ENCODE results near the gene PLEKHD1. TPM values are rescaled to one million over a fixed set of nuclear protein-coding genes. Genes with fewer than 3 reads are reported as not detected.
A peak's percentile ranks its signal among the peaks of the same experiment; 100 is the strongest.

The PLEKHD1 gene
- total and polyA plus RNA-seq, 2 donors (not counting 1 experiment from before 2014, with no cell fraction given): under 0.01 to 0.01 TPM

DNA sequence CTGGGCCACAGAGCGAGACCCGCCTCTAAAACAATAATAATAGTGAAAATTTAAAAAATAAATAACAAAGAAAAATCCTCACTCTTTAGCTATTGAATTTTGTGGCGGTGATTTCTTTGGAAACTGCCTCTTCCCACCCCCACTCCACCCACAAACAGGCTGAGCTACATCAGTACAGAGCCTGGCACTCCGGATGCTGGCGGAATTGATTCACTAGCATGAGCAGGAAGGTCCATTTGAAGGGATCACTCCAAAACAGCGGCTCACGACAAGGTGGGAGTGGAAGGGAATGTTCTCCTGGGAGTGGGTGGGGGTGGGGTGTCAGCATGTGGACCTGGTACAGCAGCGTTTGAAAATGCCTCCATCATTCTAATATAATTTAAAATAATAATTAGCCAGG, 64.0 kb downstream of the PLEKHD1 start:
- no peak overlapping the region for H3K9ac ChIP-seq (ENCODE audit: insufficient read depth, low read length)
- no peaks in the 10 kb centered on the region for H3K9me3 ChIP-seq (ENCODE audit: control insufficient read depth, insufficient read depth, low read depth, low read length)
- H2AFZ ChIP-seq (ENCODE audit: low read length): no peak overlapping the region
- no peaks in the 10 kb centered on the region for H4K20me1 ChIP-seq (ENCODE audit: control insufficient read depth, extremely low read depth, insufficient read depth, low read length)
- H3K4me1 ChIP-seq (ENCODE audit: control insufficient read depth, extremely low read depth, insufficient read depth, low read length): peaks cover 2% of the 10 kb centered on the region
- no peaks in the 10 kb centered on the region for H3K79me2 ChIP-seq (ENCODE audit: control insufficient read depth, insufficient read depth, low read length)
- H3K27ac ChIP-seq (ENCODE audit: insufficient read depth, low read length): no peak overlapping the region
- H3K27me3 ChIP-seq (ENCODE audit: control insufficient read depth, insufficient read depth, low read length): no peaks in the 10 kb centered on the region
- TF ChIP-seq EZH2 (IDR thresholded peaks at IDR 0.05; ENCODE audit: low read length, missing control alignments): no peak
- TF ChIP-seq, protein P1, sequence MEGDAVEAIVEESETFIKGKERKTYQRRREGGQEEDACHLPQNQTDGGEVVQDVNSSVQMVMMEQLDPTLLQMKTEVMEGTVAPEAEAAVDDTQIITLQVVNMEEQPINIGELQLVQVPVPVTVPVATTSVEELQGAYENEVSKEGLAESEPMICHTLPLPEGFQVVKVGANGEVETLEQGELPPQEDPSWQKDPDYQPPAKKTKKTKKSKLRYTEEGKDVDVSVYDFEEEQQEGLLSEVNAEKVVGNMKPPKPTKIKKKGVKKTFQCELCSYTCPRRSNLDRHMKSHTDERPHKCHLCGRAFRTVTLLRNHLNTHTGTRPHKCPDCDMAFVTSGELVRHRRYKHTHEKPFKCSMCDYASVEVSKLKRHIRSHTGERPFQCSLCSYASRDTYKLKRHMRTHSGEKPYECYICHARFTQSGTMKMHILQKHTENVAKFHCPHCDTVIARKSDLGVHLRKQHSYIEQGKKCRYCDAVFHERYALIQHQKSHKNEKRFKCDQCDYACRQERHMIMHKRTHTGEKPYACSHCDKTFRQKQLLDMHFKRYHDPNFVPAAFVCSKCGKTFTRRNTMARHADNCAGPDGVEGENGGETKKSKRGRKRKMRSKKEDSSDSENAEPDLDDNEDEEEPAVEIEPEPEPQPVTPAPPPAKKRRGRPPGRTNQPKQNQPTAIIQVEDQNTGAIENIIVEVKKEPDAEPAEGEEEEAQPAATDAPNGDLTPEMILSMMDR (conservative IDR thresholded peaks at IDR 0.05 in 1 of 2, IDR thresholded peaks at IDR 0.05 in 1 of 2; ENCODE audit: low read depth in 1 of 2, low read length in 2 of 2): no peak
- H3K4me3 ChIP-seq (replicated peaks in 1 of 4; ENCODE audit: control extremely low read depth in 1 of 4, insufficient read depth in 1 of 4, low read depth in 3 of 4, low read length in 4 of 4): no peak overlapping the region
- no peaks in the 10 kb centered on the region for H3K36me3 ChIP-seq (ENCODE audit: control insufficient read depth, insufficient read depth, low read length)
- DNase-seq (ENCODE audit: low read depth in 2 of 2): no peak
- no peak overlapping the region for H3K4me2 ChIP-seq (ENCODE audit: extremely low read depth, insufficient read depth, low read length)

DNA sequence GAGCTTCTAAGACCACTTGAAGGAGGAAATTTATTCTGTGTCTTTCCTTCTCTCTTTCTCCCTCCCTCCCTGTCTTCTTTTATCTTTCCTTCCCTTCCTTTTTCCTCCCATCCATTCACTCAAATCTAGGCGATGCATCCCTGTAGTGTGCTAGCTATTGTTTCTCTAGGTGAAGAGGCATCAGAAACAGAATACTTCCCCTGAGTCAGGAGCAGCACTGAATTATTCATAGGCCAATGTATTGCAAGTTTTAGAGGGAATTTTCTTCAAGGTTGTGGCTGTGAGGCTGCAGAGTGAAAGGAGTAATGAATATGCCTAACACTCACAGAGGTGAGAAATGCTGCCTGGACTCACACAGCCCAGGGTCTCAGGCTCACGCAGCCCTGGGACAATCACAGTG, 67.0 kb downstream of the PLEKHD1 start:
- Histone ChIP-seq H3K79me2 (ENCODE audit: control insufficient read depth, insufficient read depth, low read length) (no peaks in the 10 kb centered on the region), H4K20me1 (ENCODE audit: control insufficient read depth, extremely low read depth, insufficient read depth, low read length) (no peaks in the 10 kb centered on the region), H3K27ac (ENCODE audit: insufficient read depth, low read length) (no peak overlapping the region), H3K9ac (ENCODE audit: insufficient read depth, low read length) (no peak overlapping the region), H3K4me3 (replicated peaks in 1 of 4; ENCODE audit: control extremely low read depth in 1 of 4, insufficient read depth in 1 of 4, low read depth in 3 of 4, low read length in 4 of 4) (no peak overlapping the region), H3K36me3 (ENCODE audit: control insufficient read depth, insufficient read depth, low read length) (no peaks in the 10 kb centered on the region), H2AFZ (ENCODE audit: low read length) (no peak overlapping the region), H3K9me3 (ENCODE audit: control insufficient read depth, insufficient read depth, low read depth, low read length) (no peaks in the 10 kb centered on the region), H3K27me3 (ENCODE audit: control insufficient read depth, insufficient read depth, low read length) (no peaks in the 10 kb centered on the region), H3K4me1 (ENCODE audit: control insufficient read depth, extremely low read depth, insufficient read depth, low read length) (no peaks in the 10 kb centered on the region), H3K4me2 (ENCODE audit: extremely low read depth, insufficient read depth, low read length) (no peak overlapping the region)
- no peak for TF ChIP-seq EZH2 (IDR thresholded peaks at IDR 0.05; ENCODE audit: low read length, missing control alignments)
- TF ChIP-seq, protein P1 (conservative IDR thresholded peaks at IDR 0.05 in 1 of 2, IDR thresholded peaks at IDR 0.05 in 1 of 2; ENCODE audit: low read depth in 1 of 2, low read length in 2 of 2): no peak
- DNase-seq (ENCODE audit: low read depth in 2 of 2): no peak

DNA sequence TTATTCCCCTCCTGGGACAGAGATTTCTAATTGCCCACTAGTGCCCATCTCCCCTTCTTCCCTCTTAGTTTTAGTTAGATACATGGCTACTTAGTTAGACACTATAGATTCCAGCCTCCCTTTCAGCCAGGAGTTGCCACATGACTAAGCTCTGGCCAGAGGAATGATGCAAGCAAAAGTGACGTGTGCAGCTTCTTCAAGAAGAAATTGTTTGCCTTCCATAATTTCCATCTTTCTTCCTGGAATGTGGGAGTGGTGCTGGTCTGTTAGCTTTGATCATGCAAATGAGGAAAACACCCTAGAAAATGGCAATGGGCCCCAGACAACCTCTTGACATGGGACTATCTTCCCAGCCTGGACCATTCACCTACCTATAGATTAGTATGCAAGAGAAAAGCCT, 68.7 kb downstream of the PLEKHD1 start:
- H2AFZ ChIP-seq (ENCODE audit: low read length): no peak overlapping the region
- H3K27ac ChIP-seq (ENCODE audit: insufficient read depth, low read length): no peak overlapping the region
- H3K79me2 ChIP-seq (ENCODE audit: control insufficient read depth, insufficient read depth, low read length): no peaks in the 10 kb centered on the region
- DNase-seq (ENCODE audit: low read depth in 2 of 2): peak; percentile 75 to 85
- H3K27me3 ChIP-seq (ENCODE audit: control insufficient read depth, insufficient read depth, low read length): no peaks in the 10 kb centered on the region
- H3K4me3 ChIP-seq (replicated peaks in 1 of 4; ENCODE audit: control extremely low read depth in 1 of 4, insufficient read depth in 1 of 4, low read depth in 3 of 4, low read length in 4 of 4): no peak overlapping the region
- H3K36me3 ChIP-seq (ENCODE audit: control insufficient read depth, insufficient read depth, low read length): no peaks in the 10 kb centered on the region
- TF ChIP-seq EZH2 (IDR thresholded peaks at IDR 0.05; ENCODE audit: low read length, missing control alignments): no peak
- TF ChIP-seq, protein P1 (conservative IDR thresholded peaks at IDR 0.05 in 1 of 2, IDR thresholded peaks at IDR 0.05 in 1 of 2; ENCODE audit: low read depth in 1 of 2, low read length in 2 of 2): no peak
- H3K9me3 ChIP-seq (ENCODE audit: control insufficient read depth, insufficient read depth, low read depth, low read length): no peaks in the 10 kb centered on the region
- H4K20me1 ChIP-seq (ENCODE audit: control insufficient read depth, extremely low read depth, insufficient read depth, low read length): no peaks in the 10 kb centered on the region
- H3K4me2 ChIP-seq (ENCODE audit: extremely low read depth, insufficient read depth, low read length): no peak overlapping the region
- no peaks in the 10 kb centered on the region for H3K4me1 ChIP-seq (ENCODE audit: control insufficient read depth, extremely low read depth, insufficient read depth, low read length)
- no peak overlapping the region for H3K9ac ChIP-seq (ENCODE audit: insufficient read depth, low read length)

All from fibroblast of lung (primary cell).